ENCODE results near the gene DPYSL4.

- TF ChIP-seq POLR2A (IDR thresholded peaks at IDR 0.05; ENCODE audit: low read depth, low read length): no peak
- TF ChIP-seq TAF1 (IDR thresholded peaks at IDR 0.05; ENCODE audit: low read depth, low read length): no peak
- no peak for TF ChIP-seq POLR2AphosphoS5 (IDR thresholded peaks at IDR 0.05; ENCODE audit: low read depth, low read length)
Observed at GRCh38 chr10:132180736-132181135, 6.0 kb upstream of the DPYSL4 start.

Data from GM12891 (cell line).